Right lobe of liver (tissue), 6 donors: ENCODE results near the gene ZNF142. TPM values are rescaled to one million over a fixed set of nuclear protein-coding genes. Genes with fewer than 3 reads are reported as not detected.

Experiments
- ATAC-seq, 4 donors: fragments of 200-7000 bp; cut with Tn5 transposase; one replicate each; pipeline ENCODE4 v1.9.1; 2020; ENCODE audit warnings: mild to moderate bottlenecking in 4 of 4, moderate library complexity in 4 of 4
- DNase-seq, 3 donors: peaks; one replicate each; pipeline ENCODE4 v3.0.0-alpha.2; 2020
- H3K27ac ChIP-seq, 3 donors: fragments of 200-600 bp; one replicate each; pipeline ENCODE4 v1.8.0; 2022
- H3K27me3 ChIP-seq, 2 donors: fragments of 200-600 bp; one replicate each; pipeline ENCODE4 v1.8.0; 2022
- H3K36me3 ChIP-seq, 4 donors: fragments of 200-600 bp; sonication (generic) in 1 of 4; one replicate each; pipeline versions ENCODE4 v1.5.1 to v1.8.0; 2017 to 2022; ENCODE audit warnings: control low read depth in 1 of 4
- H3K4me1 ChIP-seq, 4 donors: fragments of 200-600 bp; sonication (generic) in 1 of 4; one replicate each; pipeline versions ENCODE4 v1.5.1 to v1.8.0; 2017 to 2022; ENCODE audit warnings: control low read depth in 1 of 4
- H3K4me3 ChIP-seq, 3 donors: fragments of 200-600 bp; one replicate each; pipeline ENCODE4 v1.8.0; 2022
- H3K9me3 ChIP-seq, 4 donors: fragments of 200-600 bp; sonication (generic) in 1 of 4; one replicate each; pipeline versions ENCODE4 v1.5.1 to v1.8.0; 2017 to 2022; ENCODE audit warnings: control low read depth in 1 of 4
- CTCF ChIP-seq, 4 donors: fragments of 200-600 bp in 3 of 4; fragments of 450-650 bp in 1 of 4; IDR thresholded peaks; one replicate each; pipeline versions ENCODE4 v1.5.1 to v1.8.0; 2016 to 2022; ENCODE audit warnings: antibody characterized with exemption in 4 of 4, mild to moderate bottlenecking in 2 of 4
- POLR2A ChIP-seq: fragments of 450-650 bp; IDR thresholded peaks from one replicate; pipeline ENCODE4 v1.6.1; 2017; ENCODE audit warnings: antibody characterized with exemption, mild to moderate bottlenecking
- WGBS: methylation state at CpG from one replicate; pipeline ENCODE4 v1.1.6; 2018; ENCODE audit warnings: low coverage, low lambda C conversion rate; ENCODE audit not compliant: insufficient coverage; ENCODE audit errors: missing lambda C conversion rate; 5-methylcytosine and 5-hydroxymethylcytosine counted together
- intact Hi-C, 2 donors: fragments of 100-400 bp; cut with DNase I; formaldehyde crosslinking; loops; one replicate each; pipeline versions ENCODE4 v1.11.2 to v1.14.1; 2022
- total RNA-seq, 6 experiments: library from RNA; depleted of rRNA in 2 of 6; stranded (reverse); fragments of >200 nt in 2 of 6; fragmentation: NEBNext Ultra II Directional in 3 of 6; extraction: Animal tissue kit (Norgen Biotek cat#: 25700) in 3 of 6; gene quantifications; one replicate each; pipeline versions ENCODE4 v1.1.0 to v1.2.4, GENCODE V29; 2016 to 2023
- donor health status: DM: no; HTN: yes; CAD: no.
- donor health status: DM: no; HTN: no; CAD: no.
- donor health status: DM: no; HTN: no; CAD: no.
- donor health status: DM: no; HTN: yes; CAD: no.
- donor health status: DM: no; HTN: yes; CAD: no.

The ZNF142 gene
- total RNA-seq, 6 experiments from 2014 or later, result 7.1 to 12.5 (median 7.5) TPM

GRCh38 chr2:218658671-218659257, 659 bp downstream of the ZNF142 start:
- Histone ChIP-seq H3K27me3 (no peaks in the 10 kb centered on the region), H3K27ac (peak overlapping the region in 2 of 3 donors; percentile 8 to 42), H3K36me3 (peaks cover 0 to 49% (median 12%) of the 10 kb centered on the region in 4 donors), H3K4me3 (peak overlapping the region; percentile 70 to 97 (median 72)), H3K9me3 (no peaks in the 10 kb centered on the region), H3K4me1 (peaks cover 0 to 18% (median 3%) of the 10 kb centered on the region in 4 donors)
- ATAC-seq (peak in 3 of 4 donors; percentile 1 to 22 (median 13)), DNase-seq (no peak)
- intact Hi-C loops, result loop anchor here in 1 of 2 donors (10.0 kb wide), 1 partner anchor 254 kb away; no protein-coding TSS in a partner anchor
- WGBS, result 3% methylated on average over 10 of the region's 27 CpGs
- TF ChIP-seq CTCF (IDR thresholded peaks at IDR 0.05) (peak; percentile 7 to 26 (median 12)), POLR2A (no peak)

GRCh38 chr2:218655751-218656150, 3.7 kb downstream of the ZNF142 start:
- 83% methylated on average over 1 of the region's 2 CpGs for WGBS

GRCh38 chr2:218648787-218649100, 10.7 kb downstream of the ZNF142 start:
- peaks cover 0 to 19% (median 0%) of the 10 kb centered on the region in 4 donors for H3K4me1 ChIP-seq
- intact Hi-C loops, result loop anchor here in 1 of 2 donors (10.0 kb wide), 1 partner anchor 54 kb away; no protein-coding TSS in a partner anchor
- peaks cover 5 to 68% (median 10%) of the 10 kb centered on the region in 4 donors for H3K36me3 ChIP-seq
- WGBS, result 57% methylated on average over 2 of the region's 11 CpGs
- ATAC-seq (peak in 1 of 4 donors; percentile 4), DNase-seq (no peak)
- no peak for TF ChIP-seq POLR2A
- TF ChIP-seq CTCF (IDR thresholded peaks at IDR 0.05), result no peak
- H3K27ac ChIP-seq, result no peak overlapping the region
- no peak overlapping the region for H3K4me3 ChIP-seq
- no peaks in the 10 kb centered on the region for H3K27me3 ChIP-seq
- H3K9me3 ChIP-seq, result no peaks in the 10 kb centered on the region

More at GRCh38 chr2:218655751-218656150, 3.7 kb downstream of the ZNF142 start:
- Histone ChIP-seq H3K27ac (no peak overlapping the region), H3K27me3 (no peaks in the 10 kb centered on the region), H3K36me3 (peaks cover 0 to 52% (median 9%) of the 10 kb centered on the region in 4 donors), H3K9me3 (no peaks in the 10 kb centered on the region), H3K4me1 (peaks cover 0 to 18% (median 3%) of the 10 kb centered on the region in 4 donors), H3K4me3 (no peak overlapping the region)
- TF ChIP-seq POLR2A (no peak), CTCF (IDR thresholded peaks at IDR 0.05) (no peak)
- intact Hi-C loops, result loop anchor here in 1 of 2 donors (10.0 kb wide), 1 partner anchor 251 kb away; no protein-coding TSS in a partner anchor
- DNase-seq (no peak), ATAC-seq (no peak)

- H3K27me3 ChIP-seq, result no peaks in the 10 kb centered on the region
- peaks cover 0 to 19% (median 0%) of the 10 kb centered on the region in 4 donors for H3K4me1 ChIP-seq
- H3K27ac ChIP-seq, result no peak overlapping the region
- DNase-seq, result peak; percentile 48 to 64 (median 59)
- intact Hi-C loops, result loop anchor here in 1 of 2 donors (10.0 kb wide), 1 partner anchor 53 kb away; no protein-coding TSS in a partner anchor
- no peak overlapping the region for H3K4me3 ChIP-seq
- peak; percentile 82 to 85 (median 83) for ATAC-seq
- peak; percentile 75 to 89 (median 83) for TF ChIP-seq CTCF (IDR thresholded peaks at IDR 0.05)
- TF ChIP-seq POLR2A, result no peak
- H3K36me3 ChIP-seq, result peaks cover 5 to 68% (median 12%) of the 10 kb centered on the region in 4 donors
- no peaks in the 10 kb centered on the region for H3K9me3 ChIP-seq
- 61% methylated on average over 9 of the region's 9 CpGs for WGBS
Observed at GRCh38 chr2:218648088-218648786, 11.2 kb downstream of the ZNF142 start.
